GM18907 (cell line): ENCODE results near the gene GRAPL.
A peak's percentile ranks its signal among the peaks of the same experiment; 100 is the strongest.
"Not testable (repeated sequence)": the region's sequence is repeated elsewhere in the genome, so short reads cannot be mapped to it uniquely, and the experiment has no call there.

Experiments used
- ATAC-seq: cut with Tn5 transposase; IDR thresholded peaks from one replicate; pipeline ENCODE4 v1.9.1; 2021; ENCODE audit warnings: mild to moderate bottlenecking, moderate library complexity; ENCODE audit not compliant: unreplicated experiment

GRAPL gene

GRCh38 chr17:19127148-19127980, at the start of gene GRAPL:
TSS of gene GRAPL (plus strand) at chr17:19127589. CDS start at chr17:19127620, 31 bp downstream.
- not testable (repeated sequence) for ATAC-seq

GRCh38 chr17:19088804-19089685, 38.3 kb upstream of the GRAPL start:
- ATAC-seq, result not testable (repeated sequence)

- ATAC-seq, result peak; percentile 52
These were observed 37.2 kb upstream of the GRAPL start for GRCh38 chr17:19090058-19090772.

GRCh38 chr17:19092737-19093683, 34.4 kb upstream of the GRAPL start:
- not testable (repeated sequence) for ATAC-seq

- ATAC-seq, result not testable (repeated sequence)
These were observed 33.5 kb upstream of the GRAPL start for GRCh38 chr17:19093684-19094438.

GRCh38 chr17:19108517-19108916, 18.9 kb upstream of the GRAPL start:
- not testable (repeated sequence) for ATAC-seq

- ATAC-seq, result peak; percentile 27
These were observed 16.9 kb upstream of the GRAPL start for GRCh38 chr17:19110189-19111097.

GRCh38 chr17:19111111-19111711, 16.2 kb upstream of the GRAPL start:
- ATAC-seq, result peak; percentile 81

GRCh38 chr17:19111801-19112458, 15.5 kb upstream of the GRAPL start:
- ATAC-seq, result peak; percentile 25

- ATAC-seq, result not testable (repeated sequence)
These were observed 14.9 kb upstream of the GRAPL start for GRCh38 chr17:19112459-19112826.

GRCh38 chr17:19118695-19119094, 8.7 kb upstream of the GRAPL start:
- peak; percentile 65 for ATAC-seq

- not testable (repeated sequence) for ATAC-seq
These were observed 2.1 kb upstream of the GRAPL start for GRCh38 chr17:19125289-19125688.

GRCh38 chr17:19129500-19129899, 2.1 kb downstream of the GRAPL start:
- not testable (repeated sequence) for ATAC-seq

- ATAC-seq, result not testable (repeated sequence)
These were observed 3.7 kb downstream of the GRAPL start for GRCh38 chr17:19131108-19131507.

GRCh38 chr17:19131772-19132171, 4.4 kb downstream of the GRAPL start:
- not testable (repeated sequence) for ATAC-seq

GRCh38 chr17:19133793-19134192, 6.4 kb downstream of the GRAPL start:
- not testable (repeated sequence) for ATAC-seq

- ATAC-seq, result not testable (repeated sequence)
These were observed 8.0 kb downstream of the GRAPL start for GRCh38 chr17:19135391-19135790.
